Endothelial cell of umbilical vein (primary cell): ENCODE data around the gene CRTC1. TPM values are rescaled to one million over a fixed set of nuclear protein-coding genes. Genes with fewer than 3 reads are reported as not detected.

ENCODE experiments used
- BruUV-seq: library from RNA; stranded (reverse); fragments of 400-500 nt; replicated peaks from 2 replicates; lab custom pipeline; 2021; lab: Mats Ljungman, UMichigan
- CTCF ChIA-PET: fragments of 300-600, 350-600 bp; sonication (Branson Sonifier 250); formaldehyde crosslinking; loops from one replicate; lab custom pipeline; 2021; ENCODE audit warnings: antibody characterized with exemption, inconsistent platforms; lab: Charles Lee
- POLR2A ChIA-PET: fragments of 300-600, 350-600 bp; sonication (Branson Sonifier 250); formaldehyde crosslinking; loops from one replicate; lab custom pipeline; 2021; ENCODE audit warnings: antibody characterized with exemption, inconsistent platforms; lab: Charles Lee
- DNase-seq: peaks from one replicate; pipeline ENCODE4 v3.0.0-alpha.2; 2011; ENCODE audit warnings: low read depth, low spot score
- FAIRE-seq: peaks from 2 replicates; lab custom pipeline; 2011; peaks lifted over from hg19 to GRCh38; lab: Jason Lieb, UNC
- H2AFZ ChIP-seq: 2 replicates; pipeline ENCODE4 v1.6.0; 2012; ENCODE audit warnings: low read depth, low read length, control low read depth, inconsistent platforms
- H3K27ac ChIP-seq: 2 replicates; pipeline ENCODE4 v1.5.1; 2011; ENCODE audit warnings: low read depth, mild to moderate bottlenecking, control low read depth, low read length, moderate library complexity; ENCODE audit not compliant: insufficient read depth
- H3K27me3 ChIP-seq, 2 experiments: 2 replicates each; pipeline versions ENCODE4 v1.6.0 to v1.6.1; 2011; ENCODE audit warnings: low read length in 2 of 2, mixed read lengths in 1 of 2; ENCODE audit not compliant: control insufficient read depth in 2 of 2, insufficient read depth in 2 of 2
- H3K36me3 ChIP-seq, 2 experiments: 2 replicates in 1 of 2; 3 replicates in 1 of 2; pipeline ENCODE4 v1.5.1; 2011; ENCODE audit warnings: low read length in 2 of 2, mild to moderate bottlenecking in 1 of 2, moderate library complexity in 1 of 2; ENCODE audit not compliant: control insufficient read depth in 2 of 2, insufficient read depth in 2 of 2; ENCODE audit errors: extremely low read depth in 1 of 2
- H3K4me1 ChIP-seq: 3 replicates; pipeline ENCODE4 v1.5.1; 2011; ENCODE audit warnings: mild to moderate bottlenecking, low read length; ENCODE audit not compliant: control insufficient read depth, insufficient read depth; ENCODE audit errors: extremely low read depth
- H3K4me2 ChIP-seq: 2 replicates; pipeline ENCODE4 v1.6.1; 2011; ENCODE audit warnings: low read length, control low read depth, mixed read lengths; ENCODE audit not compliant: insufficient read depth
- H3K4me3 ChIP-seq, 3 experiments: fragments of 200-600 bp in 1 of 3; sonication (generic), shearing (Covaris generic) in 1 of 3; replicated peaks in 1 of 3; 2 replicates each; pipeline ENCODE4 v1.5.1; 2011 to 2016; ENCODE audit warnings: control low read depth in 3 of 3, low read length in 3 of 3, mild to moderate bottlenecking in 2 of 3, inconsistent platforms in 1 of 3, low read depth in 1 of 3, moderate library complexity in 1 of 3; ENCODE audit not compliant: insufficient read depth in 1 of 3
- H3K79me2 ChIP-seq: 2 replicates; pipeline ENCODE4 v1.6.0; 2012; ENCODE audit warnings: low read length, inconsistent platforms; ENCODE audit not compliant: control insufficient read depth, insufficient read depth
- H3K9ac ChIP-seq: replicated peaks from 2 replicates; pipeline ENCODE3; 2011; ENCODE audit warnings: low read length, control low read depth; ENCODE audit not compliant: insufficient read depth; ENCODE audit errors: extremely low read depth
- H3K9me1 ChIP-seq: replicated peaks from 3 replicates; pipeline ENCODE4 v1.6.0; 2011; ENCODE audit warnings: mild to moderate bottlenecking, low read length; ENCODE audit not compliant: control insufficient read depth, insufficient read depth; ENCODE audit errors: extremely low read depth
- H3K9me3 ChIP-seq: replicated peaks from 2 replicates; pipeline ENCODE4 v1.5.1; 2012; ENCODE audit warnings: low read length, inconsistent platforms; ENCODE audit not compliant: control insufficient read depth, insufficient read depth
- H4K20me1 ChIP-seq: replicated peaks from 2 replicates; pipeline ENCODE3; 2011; ENCODE audit warnings: mild to moderate bottlenecking, low read length; ENCODE audit not compliant: control insufficient read depth, insufficient read depth; ENCODE audit errors: extremely low read depth
- CTCF ChIP-seq, 2 donors: IDR thresholded peaks; 1 replicate in 1 of 2; 2 replicates in 1 of 2; pipeline ENCODE4 v1.5.1; 2011; ENCODE audit warnings: low read length in 2 of 2, mild to moderate bottlenecking in 2 of 2, moderate library complexity in 2 of 2, control low read depth in 1 of 2, inconsistent platforms in 1 of 2, low read depth in 1 of 2; ENCODE audit not compliant: insufficient read depth in 1 of 2; ENCODE audit errors: extremely low read depth in 1 of 2
- EZH2 ChIP-seq: IDR thresholded peaks from 2 replicates; pipeline ENCODE4 v1.6.1; 2012; ENCODE audit warnings: borderline replicate concordance, low read depth, mild to moderate bottlenecking, moderate library complexity, low read length, inconsistent platforms; ENCODE audit not compliant: severe bottlenecking
- FOS ChIP-seq: IDR thresholded peaks from 2 replicates; pipeline ENCODE4 v1.6.1; 2011; ENCODE audit warnings: mild to moderate bottlenecking, low read length, moderate library complexity, borderline replicate concordance; ENCODE audit not compliant: insufficient read depth
- GATA2 ChIP-seq: IDR thresholded peaks from 2 replicates; pipeline ENCODE4 v1.7.0; 2011; ENCODE audit warnings: low read depth, mild to moderate bottlenecking, moderate library complexity, mixed read lengths, low read length; ENCODE audit not compliant: insufficient read length, insufficient read depth
- JUN ChIP-seq: IDR thresholded peaks from 2 replicates; pipeline ENCODE4 v1.6.1; 2011; ENCODE audit warnings: borderline replicate concordance, low read depth; ENCODE audit not compliant: insufficient read length, insufficient read depth
- MAX ChIP-seq: IDR thresholded peaks from 2 replicates; pipeline ENCODE4 v1.6.1; 2011; ENCODE audit not compliant: insufficient read depth, insufficient read length
- MYC ChIP-seq: IDR thresholded peaks from one replicate; pipeline ENCODE4 v1.6.1; 2011; ENCODE audit warnings: mild to moderate bottlenecking, low read depth, low read length
- POLR2A ChIP-seq: IDR thresholded peaks from 2 replicates; pipeline ENCODE4 v1.6.1; 2012; ENCODE audit warnings: low read depth, mild to moderate bottlenecking, control low read depth, low read length
- POLR2AphosphoS5 ChIP-seq: IDR thresholded peaks from 2 replicates; pipeline ENCODE4 v1.6.1; 2012; ENCODE audit warnings: low read depth, mild to moderate bottlenecking, control low read depth, low read length, moderate library complexity; ENCODE audit not compliant: insufficient read depth
- dilution Hi-C: fragments of 300-500 bp; cut with MboI; formaldehyde crosslinking; loops from one replicate; pipeline ENCODE4 v1.15.0; 2019; ENCODE audit warnings: low sequenced_read_pairs; ENCODE audit not compliant: extremely low pct_ligation_motif_present
- intact Hi-C: fragments of 100-400 bp; cut with micrococcal nuclease; formaldehyde crosslinking; loops from one replicate; pipeline ENCODE4 v1.10.0; 2022
- polyA plus RNA-seq, 4 experiments: library from polyadenylated mRNA; depleted of rRNA in 3 of 4; stranded (reverse) in 3 of 4; unstranded in 1 of 4; fragments of >200 nt; gene quantifications; 2 replicates each; pipeline versions ENCODE4 v1.2.1 to v1.2.3, GENCODE V29; 2011 to 2012; ENCODE audit warnings: missing spikeins in 1 of 4
- total RNA-seq: library from RNA; stranded (reverse); gene quantifications from 2 replicates; pipeline ENCODE4 v1.2.3, GENCODE V29; 2021

CRTC1 gene
- total and polyA plus RNA-seq, 2 donors (not counting 3 experiments of a cell fraction or from before 2014, with no cell fraction given) = 4.2 to 11.4 TPM

GRCh38 chr19:18656337-18657086 lies 27.0 kb upstream of the CRTC1 start:
- ChIA-PET CTCF (no interaction called here), POLR2A (no interaction called here)
- Histone ChIP-seq H3K4me1 (peaks cover 3% of the 10 kb centered on the region), H3K9ac (no peak overlapping the region), H4K20me1 (no peaks in the 10 kb centered on the region), H3K36me3 (no peaks in the 10 kb centered on the region), H3K27ac (no peak overlapping the region), H3K27me3 (no peaks in the 10 kb centered on the region), H3K4me2 (no peak overlapping the region), H3K79me2 (no peaks in the 10 kb centered on the region), H2AFZ (no peak overlapping the region), H3K9me3 (no peaks in the 10 kb centered on the region), H3K9me1 (no peaks in the 10 kb centered on the region), H3K4me3 (no peak overlapping the region)
- FAIRE-seq (no peak), DNase-seq (no peak)
- intact Hi-C loops = no loop called here
- dilution Hi-C loops = no loop called here
- BruUV-seq = no TSS peak
- TF ChIP-seq POLR2A = no peak
- no peak for TF ChIP-seq GATA2
- TF ChIP-seq MAX = no peak
- no peak for TF ChIP-seq MYC
- TF ChIP-seq EZH2 = no peak
- TF ChIP-seq CTCF (IDR thresholded peaks at IDR 0.05; ENCODE audit: extremely low read depth in 1 of 2, insufficient read depth in 1 of 2, low read depth in 1 of 2, low read length in 2 of 2) = no peak
- TF ChIP-seq JUN = no peak
- no peak for TF ChIP-seq FOS
- TF ChIP-seq POLR2AphosphoS5 = no peak
